ENCODE results near the gene NRCAM. TPM values are rescaled to one million over a fixed set of nuclear protein-coding genes. Genes with fewer than 3 reads are reported as not detected.
A peak's percentile ranks its signal among the peaks of the same experiment; 100 is the strongest.
"Not testable (repeated sequence)": the region's sequence is repeated elsewhere in the genome, so short reads cannot be mapped to it uniquely, and the experiment has no call there.

The NRCAM gene
- 7.8 to 40.0 TPM (median 9.5 TPM) in 3 replicates for total RNA-seq
- long read RNA-seq, partial matches to known transcripts = 2 of 3 reads
- long read RNA-seq, other reads (novel, unspliced or antisense) = 1 of 3 reads

DNA sequence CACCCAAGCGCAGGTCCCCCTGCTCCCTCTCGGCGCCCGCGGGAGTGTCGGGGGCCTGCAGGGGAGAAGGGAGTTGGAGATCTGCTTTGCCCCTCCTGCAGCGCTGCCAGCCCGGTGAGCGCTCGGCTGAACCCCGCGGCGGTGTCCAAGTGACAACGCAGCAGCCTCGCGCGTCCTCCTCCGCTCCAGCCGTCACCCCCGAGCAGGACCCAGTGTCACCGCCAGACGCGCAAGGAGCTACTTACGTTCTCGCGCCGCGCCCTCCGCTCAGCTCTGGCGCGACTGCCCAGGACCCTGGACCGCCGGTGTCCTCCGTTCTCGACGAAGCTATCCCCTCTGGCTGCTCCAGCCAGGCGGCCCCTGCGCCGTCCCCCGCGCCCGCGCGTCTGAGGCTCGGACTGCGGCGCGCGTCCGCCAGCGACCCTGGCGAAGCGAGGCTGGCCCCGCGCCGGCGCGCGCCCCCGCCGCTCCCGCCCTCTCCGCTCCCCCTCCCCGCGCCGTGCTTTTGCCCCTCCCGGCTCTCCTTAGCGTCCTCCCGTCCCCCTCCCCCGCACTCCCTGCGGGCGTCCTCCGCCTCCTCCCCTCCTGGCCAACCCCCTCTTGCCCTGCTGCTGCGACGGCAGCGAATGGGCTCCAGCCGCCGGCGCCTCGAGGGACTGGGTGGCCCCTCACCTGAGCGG lies at the start of gene NRCAM:
Gene NRCAM (minus strand): TSS at position 439 of the 680 bp plus-strand sequence. CDS start 216,372 bp downstream, outside the sequence.
- H3K27ac Mint-ChIP-seq (ENCODE audit: unreplicated experiment) = peak within 1 kb of the TSS; percentile 29
- H3K4me3 Mint-ChIP-seq (ENCODE audit: unreplicated experiment) = peak within 1 kb of the TSS; percentile 82
- TF ChIP-seq, protein P1, sequence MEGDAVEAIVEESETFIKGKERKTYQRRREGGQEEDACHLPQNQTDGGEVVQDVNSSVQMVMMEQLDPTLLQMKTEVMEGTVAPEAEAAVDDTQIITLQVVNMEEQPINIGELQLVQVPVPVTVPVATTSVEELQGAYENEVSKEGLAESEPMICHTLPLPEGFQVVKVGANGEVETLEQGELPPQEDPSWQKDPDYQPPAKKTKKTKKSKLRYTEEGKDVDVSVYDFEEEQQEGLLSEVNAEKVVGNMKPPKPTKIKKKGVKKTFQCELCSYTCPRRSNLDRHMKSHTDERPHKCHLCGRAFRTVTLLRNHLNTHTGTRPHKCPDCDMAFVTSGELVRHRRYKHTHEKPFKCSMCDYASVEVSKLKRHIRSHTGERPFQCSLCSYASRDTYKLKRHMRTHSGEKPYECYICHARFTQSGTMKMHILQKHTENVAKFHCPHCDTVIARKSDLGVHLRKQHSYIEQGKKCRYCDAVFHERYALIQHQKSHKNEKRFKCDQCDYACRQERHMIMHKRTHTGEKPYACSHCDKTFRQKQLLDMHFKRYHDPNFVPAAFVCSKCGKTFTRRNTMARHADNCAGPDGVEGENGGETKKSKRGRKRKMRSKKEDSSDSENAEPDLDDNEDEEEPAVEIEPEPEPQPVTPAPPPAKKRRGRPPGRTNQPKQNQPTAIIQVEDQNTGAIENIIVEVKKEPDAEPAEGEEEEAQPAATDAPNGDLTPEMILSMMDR (IDR thresholded peaks at IDR 0.05) = no peak
- H3K4me1 Mint-ChIP-seq (ENCODE audit: low read depth) = peaks cover 15% of the 10 kb centered on the region
- DNase-seq (ENCODE audit: low spot score) = peak; percentile 91
- no peaks in the 10 kb centered on the region for H3K9me3 Mint-ChIP-seq (ENCODE audit: low read depth)
- no peaks in the 10 kb centered on the region for H3K36me3 Mint-ChIP-seq (ENCODE audit: low read depth)
- H3K27me3 Mint-ChIP-seq (ENCODE audit: low read depth) = peaks cover 24% of the 10 kb centered on the region

DNA sequence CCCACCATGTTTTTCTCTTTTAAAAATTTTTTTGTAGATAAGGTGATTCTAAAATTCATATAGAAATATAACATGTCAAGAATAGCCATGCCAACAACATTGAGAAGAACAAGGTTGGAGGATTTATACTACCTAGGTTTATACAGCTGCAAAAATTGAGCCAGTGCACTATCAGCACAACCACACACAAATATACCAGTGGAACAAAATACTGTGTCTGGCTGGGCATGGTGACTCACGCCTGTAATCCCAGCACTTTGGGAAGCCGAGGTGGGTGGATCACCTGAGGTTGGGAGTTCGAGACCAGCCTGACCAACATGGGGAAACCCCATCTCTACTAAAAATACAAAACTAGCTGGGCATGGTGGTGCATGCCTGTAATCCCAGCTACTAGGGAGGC lies 48.3 kb upstream of the NRCAM start:
- not testable (repeated sequence) for H3K27ac Mint-ChIP-seq (ENCODE audit: unreplicated experiment); H3K36me3 Mint-ChIP-seq (ENCODE audit: low read depth)

DNA sequence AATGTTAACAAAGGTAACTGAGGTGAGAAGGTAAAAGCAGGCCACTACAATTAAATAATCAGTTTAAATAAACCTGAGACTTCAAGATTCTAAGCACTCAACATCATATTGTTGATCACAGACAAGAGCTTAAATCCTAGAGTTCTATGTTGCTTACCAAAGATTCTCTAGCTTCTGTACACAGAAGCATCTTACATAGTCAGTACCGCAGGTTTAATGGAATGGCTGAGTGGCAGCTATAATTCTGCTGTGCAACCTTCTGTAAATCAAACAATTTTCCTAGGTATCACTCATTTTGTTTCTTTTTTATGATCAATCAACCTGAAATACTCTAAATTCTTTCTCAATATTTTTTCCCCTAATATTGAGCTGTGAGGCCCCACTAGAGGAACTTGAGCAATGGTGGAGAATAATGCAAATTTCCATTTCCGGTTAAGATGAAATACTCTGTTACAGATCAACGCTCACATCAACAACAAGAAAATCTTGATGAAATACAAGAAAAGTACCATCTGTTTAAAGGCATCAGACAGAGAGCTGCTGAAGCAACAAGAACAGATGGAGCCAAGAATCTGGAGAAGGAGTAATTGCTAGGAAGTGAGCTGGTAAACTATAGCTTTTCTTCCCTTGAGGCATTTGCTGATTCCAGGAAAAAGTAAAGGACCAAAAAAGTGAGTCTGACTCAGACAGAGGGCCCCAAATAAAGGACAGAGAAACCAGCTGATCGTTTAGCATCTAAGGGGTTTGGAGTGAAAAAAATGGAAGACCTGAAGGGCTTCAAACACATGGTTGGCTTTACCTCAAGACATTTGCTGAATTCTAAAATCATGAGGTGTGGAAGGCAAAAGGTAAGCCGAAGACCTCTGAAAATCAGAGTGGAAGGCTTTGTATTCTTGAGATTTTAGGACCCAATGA lies 47.1 kb upstream of the NRCAM start:
- no peak for DNase-seq (ENCODE audit: low spot score)
- no peak overlapping the region for H3K27ac Mint-ChIP-seq (ENCODE audit: unreplicated experiment)

More for the DNA sequence above, 48.3 kb upstream of the NRCAM start:
- not testable (repeated sequence) for H3K27me3 Mint-ChIP-seq (ENCODE audit: low read depth); H3K4me1 Mint-ChIP-seq (ENCODE audit: low read depth); H3K9me3 Mint-ChIP-seq (ENCODE audit: low read depth); DNase-seq (ENCODE audit: low spot score); H3K4me3 Mint-ChIP-seq (ENCODE audit: unreplicated experiment)

DNA sequence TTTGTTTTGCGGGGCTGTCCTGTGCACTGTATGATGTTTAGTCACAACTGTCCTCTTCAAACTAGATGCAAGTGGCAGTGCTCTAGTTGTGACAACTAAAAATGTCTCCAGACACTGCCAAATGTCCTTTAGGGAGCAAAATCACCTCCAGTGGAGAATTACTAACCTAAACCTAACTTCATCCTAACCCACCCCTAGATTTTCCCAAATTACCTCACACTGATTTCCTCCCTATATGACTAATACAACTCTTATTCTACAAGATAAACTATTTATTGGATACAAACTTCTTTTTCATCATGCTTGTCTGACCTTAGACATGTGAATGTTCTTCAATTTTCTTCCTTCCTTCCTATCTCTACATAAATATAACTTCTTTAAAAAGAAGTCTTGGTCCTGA lies 43.3 kb upstream of the NRCAM start:
- Mint-ChIP-seq H3K27me3 (ENCODE audit: low read depth) (no peaks in the 10 kb centered on the region), H3K36me3 (ENCODE audit: low read depth) (peaks cover 10% of the 10 kb centered on the region), H3K9me3 (ENCODE audit: low read depth) (no peaks in the 10 kb centered on the region), H3K27ac (ENCODE audit: unreplicated experiment) (no peak overlapping the region), H3K4me3 (ENCODE audit: unreplicated experiment) (no peak overlapping the region), H3K4me1 (ENCODE audit: low read depth) (peaks cover 10% of the 10 kb centered on the region)
- no peak for DNase-seq (ENCODE audit: low spot score)
- TF ChIP-seq, protein P1 (IDR thresholded peaks at IDR 0.05) = no peak

More for the DNA sequence above, 47.1 kb upstream of the NRCAM start:
- Mint-ChIP-seq H3K36me3 (ENCODE audit: low read depth) (peaks cover 8% of the 10 kb centered on the region), H3K4me3 (ENCODE audit: unreplicated experiment) (no peak overlapping the region), H3K27me3 (ENCODE audit: low read depth) (no peaks in the 10 kb centered on the region), H3K4me1 (ENCODE audit: low read depth) (peaks cover 10% of the 10 kb centered on the region), H3K9me3 (ENCODE audit: low read depth) (no peaks in the 10 kb centered on the region)
- TF ChIP-seq, protein P1 (IDR thresholded peaks at IDR 0.05) = no peak

DNA sequence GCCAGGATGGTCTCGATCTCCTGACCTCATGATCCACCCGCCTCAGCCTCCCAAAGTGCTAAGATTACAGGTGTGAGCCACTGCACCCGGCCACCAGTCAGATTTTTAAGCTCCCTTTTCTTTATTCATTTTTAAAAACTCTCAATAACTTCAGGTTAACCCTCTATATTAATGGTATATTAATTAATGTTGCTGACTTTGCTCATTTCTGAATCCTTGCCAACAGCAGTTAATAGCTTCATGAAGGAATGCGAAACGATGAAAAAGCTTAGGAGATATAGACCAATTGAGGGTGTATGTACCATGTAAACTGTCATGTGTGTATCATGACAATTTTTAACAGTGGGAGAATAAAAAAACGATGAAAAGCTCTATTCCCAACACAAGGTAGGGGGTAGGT lies 42.2 kb upstream of the NRCAM start:
- no peak for DNase-seq (ENCODE audit: low spot score)
- TF ChIP-seq, protein P1 (IDR thresholded peaks at IDR 0.05) = no peak
- H3K27ac Mint-ChIP-seq (ENCODE audit: unreplicated experiment) = no peak overlapping the region
- H3K9me3 Mint-ChIP-seq (ENCODE audit: low read depth) = no peaks in the 10 kb centered on the region
- peaks cover 7% of the 10 kb centered on the region for H3K4me1 Mint-ChIP-seq (ENCODE audit: low read depth)
- H3K27me3 Mint-ChIP-seq (ENCODE audit: low read depth) = no peaks in the 10 kb centered on the region
- no peak overlapping the region for H3K4me3 Mint-ChIP-seq (ENCODE audit: unreplicated experiment)
- H3K36me3 Mint-ChIP-seq (ENCODE audit: low read depth) = peaks cover 13% of the 10 kb centered on the region
